H9 (cell line): ENCODE data around the gene GOT1. TPM values are rescaled to one million over a fixed set of nuclear protein-coding genes. Genes with fewer than 3 reads are reported as not detected.

Experiments used
- DNase-seq: peaks from one replicate; pipeline ENCODE4 v3.0.0-alpha.2; 2017
- H2AFZ ChIP-seq: one replicate; pipeline ENCODE4 v1.6.1; 2013; ENCODE audit warnings: mild to moderate bottlenecking, low read length, control low read depth, moderate library complexity
- H2AK5ac ChIP-seq: 2 replicates; pipeline ENCODE4 v1.6.1; 2013; ENCODE audit warnings: low read length, control low read depth, mixed read lengths; ENCODE audit not compliant: insufficient read length
- H2BK120ac ChIP-seq: one replicate; pipeline ENCODE4 v1.6.1; 2013; ENCODE audit warnings: low read depth, mild to moderate bottlenecking, low read length, control low read depth, inconsistent platforms; ENCODE audit not compliant: poor library complexity, severe bottlenecking
- H2BK12ac ChIP-seq: 2 replicates; pipeline ENCODE4 v1.6.1; 2013; ENCODE audit warnings: low read length, control low read depth, mixed read lengths, low read depth; ENCODE audit not compliant: insufficient read length
- H2BK15ac ChIP-seq: 2 replicates; pipeline ENCODE4 v1.6.1; 2013; ENCODE audit warnings: low read depth, low read length, control low read depth
- H2BK20ac ChIP-seq: one replicate; pipeline ENCODE4 v1.6.1; 2013; ENCODE audit warnings: low read depth, mild to moderate bottlenecking, low read length, control low read depth, inconsistent platforms; ENCODE audit not compliant: poor library complexity, severe bottlenecking
- H2BK5ac ChIP-seq: 2 replicates; pipeline ENCODE4 v1.6.1; 2013; ENCODE audit warnings: low read length, control low read depth, mixed read lengths; ENCODE audit not compliant: insufficient read length
- H3K14ac ChIP-seq: 2 replicates; pipeline ENCODE4 v1.6.1; 2013; ENCODE audit warnings: low read length, control low read depth; ENCODE audit not compliant: insufficient read depth
- H3K18ac ChIP-seq: 2 replicates; pipeline ENCODE4 v1.6.1; 2013; ENCODE audit warnings: low read depth, mild to moderate bottlenecking, mixed read lengths, low read length, control low read depth; ENCODE audit not compliant: insufficient read length
- H3K23ac ChIP-seq: 2 replicates; pipeline ENCODE4 v1.6.1; 2013; ENCODE audit warnings: low read length, control low read depth, mixed read lengths, low read depth; ENCODE audit not compliant: insufficient read length
- H3K23me2 ChIP-seq: 2 replicates; pipeline ENCODE4 v1.6.1; 2013; ENCODE audit warnings: low read depth, mild to moderate bottlenecking, mixed read lengths, low read length, control low read depth; ENCODE audit not compliant: insufficient read length, poor library complexity, severe bottlenecking
- H3K27ac ChIP-seq: 2 replicates; pipeline ENCODE4 v1.5.1; 2013; ENCODE audit warnings: low read length, control low read depth, mixed read lengths, low read depth; ENCODE audit not compliant: insufficient read length
- H3K27me3 ChIP-seq: 2 replicates; pipeline ENCODE4 v1.6.1; 2013; ENCODE audit warnings: low read length, control low read depth, inconsistent platforms; ENCODE audit not compliant: insufficient read depth
- H3K4ac ChIP-seq: 2 replicates; pipeline ENCODE4 v1.6.1; 2013; ENCODE audit warnings: low read depth, mild to moderate bottlenecking, control low read depth, inconsistent platforms, low read length, moderate library complexity
- H3K4me1 ChIP-seq: 2 replicates; pipeline ENCODE4 v1.6.1; 2013; ENCODE audit warnings: low read length, control low read depth, inconsistent platforms; ENCODE audit not compliant: insufficient read depth
- H3K4me2 ChIP-seq: 2 replicates; pipeline ENCODE4 v1.6.1; 2013; ENCODE audit warnings: low read length, control low read depth, mixed read lengths; ENCODE audit not compliant: insufficient read length, insufficient read depth
- H3K56ac ChIP-seq: 2 replicates; pipeline ENCODE4 v1.6.1; 2013; ENCODE audit warnings: low read depth, mild to moderate bottlenecking, mixed read lengths, low read length, control low read depth; ENCODE audit not compliant: insufficient read length
- H3K79me1 ChIP-seq: 2 replicates; pipeline ENCODE4 v1.6.1; 2013; ENCODE audit warnings: low read depth, mild to moderate bottlenecking, moderate library complexity, low read length, control low read depth, inconsistent platforms; ENCODE audit not compliant: insufficient read depth, poor library complexity, severe bottlenecking
- H3K79me2 ChIP-seq: 2 replicates; pipeline ENCODE4 v1.6.1; 2013; ENCODE audit warnings: low read length, control low read depth, inconsistent platforms; ENCODE audit not compliant: insufficient read depth
- H3K9ac ChIP-seq: 2 replicates; pipeline ENCODE4 v1.6.1; 2013; ENCODE audit warnings: low read length, control low read depth, mixed read lengths; ENCODE audit not compliant: insufficient read length; ENCODE audit errors: extremely low read depth
- H3K9me3 ChIP-seq: one replicate; pipeline ENCODE4 v1.6.1; 2013; ENCODE audit warnings: low read depth, low read length, inconsistent platforms; ENCODE audit not compliant: control insufficient read depth
- H3T11ph ChIP-seq: one replicate; pipeline ENCODE4 v1.6.1; 2013; ENCODE audit warnings: mild to moderate bottlenecking, low read length, control low read depth, inconsistent platforms
- H4K20me1 ChIP-seq: one replicate; pipeline ENCODE4 v1.6.1; 2013; ENCODE audit not compliant: control insufficient read depth, insufficient read length, insufficient read depth
- H4K5ac ChIP-seq: 2 replicates; pipeline ENCODE4 v1.6.1; 2013; ENCODE audit warnings: low read depth, mild to moderate bottlenecking, mixed read lengths, low read length, control low read depth; ENCODE audit not compliant: insufficient read length
- H4K8ac ChIP-seq: replicated peaks from 2 replicates; pipeline ENCODE4 v1.6.1; 2013; ENCODE audit warnings: low read length, control low read depth, mixed read lengths, low read depth; ENCODE audit not compliant: insufficient read length
- H4K91ac ChIP-seq: 2 replicates; pipeline ENCODE4 v1.6.1; 2013; ENCODE audit warnings: low read depth, mild to moderate bottlenecking, moderate library complexity, mixed read lengths, low read length, control low read depth; ENCODE audit not compliant: insufficient read length
- H3K27ac Mint-ChIP-seq, 3 experiments: 2 replicates in 2 of 3; 3 replicates in 1 of 3; pipeline ENCODE4 v1.8.0; 2020 to 2021; ENCODE audit warnings: mixed read lengths in 3 of 3, mild to moderate bottlenecking in 1 of 3, moderate library complexity in 1 of 3
- H3K27me3 Mint-ChIP-seq: 2 replicates; pipeline ENCODE4 v1.8.0; 2021; ENCODE audit warnings: low read depth, mild to moderate bottlenecking, moderate library complexity, mixed read lengths
- H3K36me3 Mint-ChIP-seq, 3 experiments: 2 replicates in 2 of 3; 3 replicates in 1 of 3; pipeline ENCODE4 v1.8.0; 2020 to 2021; ENCODE audit warnings: low read depth in 3 of 3, mixed read lengths in 3 of 3; ENCODE audit not compliant: insufficient read depth in 1 of 3
- H3K4me1 Mint-ChIP-seq, 2 experiments: 2 replicates each; pipeline ENCODE4 v1.8.0; 2020; ENCODE audit warnings: mixed read lengths in 2 of 2
- H3K4me3 Mint-ChIP-seq, 2 experiments: 2 replicates in 1 of 2; 3 replicates in 1 of 2; pipeline ENCODE4 v1.8.0; 2020 to 2021; ENCODE audit warnings: mild to moderate bottlenecking in 2 of 2, mixed read lengths in 2 of 2, moderate library complexity in 1 of 2
- H3K9me3 Mint-ChIP-seq, 2 experiments: 2 replicates in 1 of 2; 3 replicates in 1 of 2; pipeline ENCODE4 v1.8.0; 2020; ENCODE audit warnings: mild to moderate bottlenecking in 2 of 2, mixed read lengths in 2 of 2, moderate library complexity in 1 of 2
- CTCF ChIP-seq: fragments of 200-600 bp; sonication (generic); conservative IDR thresholded peaks from 3 replicates; pipeline ENCODE4 v1.8.0; 2021; ENCODE audit warnings: antibody characterized with exemption, mild to moderate bottlenecking
- WGBS: extraction: QIAGEN DNeasy Blood & Tissue Kit; methylation state at CpG from one replicate; pipeline ENCODE4 v1.1.7; 2013; ENCODE audit warnings: missing lambda C conversion rate, low lambda C conversion rate, mixed read lengths; ENCODE audit not compliant: insufficient read length; ENCODE audit errors: extremely low coverage; 5-methylcytosine and 5-hydroxymethylcytosine counted together
- total RNA-seq: library from RNA; stranded (reverse); gene quantifications from 2 replicates; pipeline ENCODE4 v1.2.1, GENCODE V29; 2021

The GOT1 gene
- total RNA-seq, 1 experiment from 2014 or later, result 43.3 TPM

GRCh38 chr10:99430116-99430450 lies 341 bp downstream of the GOT1 start:
- no CpG with 5 or more reads among the region's 14 CpGs for WGBS
- no peak overlapping the region for H4K5ac ChIP-seq

More at GRCh38 chr10:99430116-99430450, 341 bp downstream of the GOT1 start:
- peak overlapping the region; percentile 43 for H2BK5ac ChIP-seq
- Mint-ChIP-seq H3K9me3 (no peaks in the 10 kb centered on the region), H3K36me3 (peaks cover 0 to 10% (median 7%) of the 10 kb centered on the region in 3 experiments; a peak in 4 of 7 replicates), H3K27me3 (no peaks in the 10 kb centered on the region; the same call in none of the 2 replicates), H3K4me1 (peaks cover 14 to 26% of the 10 kb centered on the region in 2 experiments), H3K27ac (peak overlapping the region; percentile 96 to 99 (median 98)), H3K4me3 (peak overlapping the region; percentile 94 to 95)
- peaks cover 6% of the 10 kb centered on the region for H3K79me1 ChIP-seq
- H3K27ac ChIP-seq, result no peak overlapping the region
- no peak for TF ChIP-seq CTCF
- peak overlapping the region; percentile 11; the same call in 1 of the 2 replicates for H3K4ac ChIP-seq
- H3T11ph ChIP-seq, result no peak overlapping the region
- peak overlapping the region; percentile 88 for H3K9ac ChIP-seq
- H4K8ac ChIP-seq, result no peak overlapping the region
- no peaks in the 10 kb centered on the region; the same call in 1 of the 2 replicates for H3K4me1 ChIP-seq
- peak overlapping the region; percentile 94 for H3K4me2 ChIP-seq
- H4K20me1 ChIP-seq, result no peaks in the 10 kb centered on the region
- H3K9me3 ChIP-seq, result no peaks in the 10 kb centered on the region
- H3K27me3 ChIP-seq, result no peaks in the 10 kb centered on the region
- H3K79me2 ChIP-seq, result peaks cover 6% of the 10 kb centered on the region; the same call in 1 of the 2 replicates
- H3K23me2 ChIP-seq, result peaks cover 8% of the 10 kb centered on the region
- no peak overlapping the region for H2AFZ ChIP-seq
- peak overlapping the region; percentile 10 for H2BK12ac ChIP-seq
- no peak overlapping the region for H2AK5ac ChIP-seq
- H3K14ac ChIP-seq, result peak overlapping the region; percentile 86
- no peak for DNase-seq
- no peak overlapping the region for H2BK120ac ChIP-seq
- H3K23ac ChIP-seq, result no peak overlapping the region
- H3K18ac ChIP-seq, result peak overlapping the region; percentile 92
- H3K56ac ChIP-seq, result no peak overlapping the region
- H2BK20ac ChIP-seq, result no peak overlapping the region
- H4K91ac ChIP-seq, result no peak overlapping the region
- H2BK15ac ChIP-seq, result no peak overlapping the region
